Suprapubic skin (tissue), 3 donors: ENCODE measurements around the gene SIGLEC6.

Experiments used
- CTCF ChIP-seq, 2 donors: fragments of 200-600 bp in 1 of 2; fragments of 450-650 bp in 1 of 2; sonication (generic) in 1 of 2; IDR thresholded peaks; one replicate each; pipeline ENCODE4 v1.5.1; 2016 to 2019; ENCODE audit warnings: antibody characterized with exemption in 2 of 2, mild to moderate bottlenecking in 1 of 2, moderate library complexity in 1 of 2
- POLR2A ChIP-seq, 2 donors: fragments of 450-650 bp; IDR thresholded peaks; one replicate each; pipeline ENCODE4 v1.6.1; 2017; ENCODE audit warnings: antibody characterized with exemption in 2 of 2, mild to moderate bottlenecking in 2 of 2, moderate library complexity in 2 of 2

GRCh38 chr19:51571599-51571998 lies 40.1 kb upstream of the SIGLEC6 start:
- TF ChIP-seq CTCF (IDR thresholded peaks at IDR 0.05) (no peak), POLR2A (IDR thresholded peaks at IDR 0.05) (no peak)
